ENCODE results near the gene ADAR. TPM values are rescaled to one million over a fixed set of nuclear protein-coding genes. Genes with fewer than 3 reads are reported as not detected.
A peak's percentile ranks its signal among the peaks of the same experiment; 100 is the strongest.

Gene ADAR
- total RNA-seq, 1 donor from 2014 or later: 121 TPM

DNA sequence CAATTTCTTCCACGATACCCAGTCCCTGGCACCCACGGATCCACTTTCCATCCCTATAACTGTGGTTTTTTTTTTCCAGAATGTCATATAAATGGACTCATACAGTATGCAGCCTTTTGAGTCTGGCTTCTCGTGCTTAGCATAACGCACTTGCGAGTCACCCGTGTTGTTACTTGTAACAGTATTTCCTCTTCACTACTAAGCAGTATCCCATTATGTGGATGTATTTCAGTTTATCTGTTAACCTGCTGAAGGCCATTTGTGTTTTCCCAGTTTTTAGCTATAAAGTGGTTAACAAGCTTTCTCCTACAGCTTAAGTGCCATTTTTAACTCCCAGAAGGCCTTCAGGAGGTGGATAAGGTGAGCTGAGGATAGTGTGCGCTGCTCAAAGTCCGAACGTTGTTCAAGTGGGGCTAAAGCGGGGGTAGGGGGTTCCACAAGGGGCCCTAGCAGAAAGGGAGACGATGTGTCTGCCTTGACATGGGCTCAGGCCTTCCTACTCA, 829 bp downstream of the ADAR start:
- peak overlapping the region; percentile 53 for H3K4me3 ChIP-seq (ENCODE audit: low read depth, low read length)
- no peaks in the 10 kb centered on the region for H3K27me3 ChIP-seq (ENCODE audit: control insufficient read depth, insufficient read depth, low read length)
- TF ChIP-seq, protein P1, sequence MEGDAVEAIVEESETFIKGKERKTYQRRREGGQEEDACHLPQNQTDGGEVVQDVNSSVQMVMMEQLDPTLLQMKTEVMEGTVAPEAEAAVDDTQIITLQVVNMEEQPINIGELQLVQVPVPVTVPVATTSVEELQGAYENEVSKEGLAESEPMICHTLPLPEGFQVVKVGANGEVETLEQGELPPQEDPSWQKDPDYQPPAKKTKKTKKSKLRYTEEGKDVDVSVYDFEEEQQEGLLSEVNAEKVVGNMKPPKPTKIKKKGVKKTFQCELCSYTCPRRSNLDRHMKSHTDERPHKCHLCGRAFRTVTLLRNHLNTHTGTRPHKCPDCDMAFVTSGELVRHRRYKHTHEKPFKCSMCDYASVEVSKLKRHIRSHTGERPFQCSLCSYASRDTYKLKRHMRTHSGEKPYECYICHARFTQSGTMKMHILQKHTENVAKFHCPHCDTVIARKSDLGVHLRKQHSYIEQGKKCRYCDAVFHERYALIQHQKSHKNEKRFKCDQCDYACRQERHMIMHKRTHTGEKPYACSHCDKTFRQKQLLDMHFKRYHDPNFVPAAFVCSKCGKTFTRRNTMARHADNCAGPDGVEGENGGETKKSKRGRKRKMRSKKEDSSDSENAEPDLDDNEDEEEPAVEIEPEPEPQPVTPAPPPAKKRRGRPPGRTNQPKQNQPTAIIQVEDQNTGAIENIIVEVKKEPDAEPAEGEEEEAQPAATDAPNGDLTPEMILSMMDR (IDR thresholded peaks at IDR 0.05; ENCODE audit: insufficient read depth, low read length, poor library complexity, severe bottlenecking): no peak
- no peak for DNase-seq (ENCODE audit: low read depth)
- no peaks in the 10 kb centered on the region for H3K36me3 ChIP-seq (ENCODE audit: control insufficient read depth, insufficient read depth, low read length)

DNA sequence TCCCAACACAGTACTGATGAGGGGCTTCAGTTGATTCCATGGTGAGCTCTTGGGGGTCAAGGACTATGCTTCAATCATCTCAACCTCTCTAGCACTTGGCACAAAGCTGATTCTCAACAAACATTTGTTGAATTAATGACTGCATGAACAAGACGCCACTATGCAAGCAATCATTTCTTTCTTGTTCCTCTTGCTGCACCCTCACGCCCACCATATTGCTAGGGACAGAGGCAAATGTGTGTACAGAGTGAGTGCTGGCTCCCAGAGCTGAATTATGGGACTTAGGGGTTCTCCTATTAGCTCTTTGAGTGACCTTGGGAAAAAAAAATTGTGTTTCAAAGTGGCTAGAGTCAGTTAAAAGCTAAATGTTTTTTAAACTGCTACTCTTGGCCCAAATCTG, 2.5 kb downstream of the ADAR start:
- no peak overlapping the region for H3K4me3 ChIP-seq (ENCODE audit: low read depth, low read length)
- peaks cover 4% of the 10 kb centered on the region for H3K36me3 ChIP-seq (ENCODE audit: control insufficient read depth, insufficient read depth, low read length)
- H3K27me3 ChIP-seq (ENCODE audit: control insufficient read depth, insufficient read depth, low read length): no peaks in the 10 kb centered on the region
- TF ChIP-seq, protein P1 (IDR thresholded peaks at IDR 0.05; ENCODE audit: insufficient read depth, low read length, poor library complexity, severe bottlenecking): no peak
- no peak for DNase-seq (ENCODE audit: low read depth)

DNA sequence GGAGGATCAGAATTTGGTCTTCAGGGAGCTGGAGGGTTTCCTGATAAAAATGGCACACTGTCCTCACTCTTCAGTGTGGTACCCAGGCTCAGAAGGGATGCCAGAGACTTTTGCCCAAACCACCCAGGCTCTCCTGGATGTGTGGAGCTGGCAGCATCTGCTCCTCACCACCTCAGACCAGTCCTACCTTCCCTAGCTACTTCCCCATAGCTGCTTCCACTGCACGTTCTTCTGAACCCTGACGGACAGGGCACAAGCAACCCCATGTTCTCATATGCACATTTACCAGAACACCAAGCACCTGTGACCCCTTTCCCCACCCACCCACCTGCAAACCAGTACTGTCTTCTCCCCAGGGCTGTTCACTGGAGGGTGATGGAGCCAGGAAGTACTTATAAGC, 4.7 kb downstream of the ADAR start:
- H3K27me3 ChIP-seq (ENCODE audit: control insufficient read depth, insufficient read depth, low read length): no peaks in the 10 kb centered on the region
- peaks cover 4% of the 10 kb centered on the region for H3K36me3 ChIP-seq (ENCODE audit: control insufficient read depth, insufficient read depth, low read length)
- TF ChIP-seq, protein P1 (IDR thresholded peaks at IDR 0.05; ENCODE audit: insufficient read depth, low read length, poor library complexity, severe bottlenecking): no peak
- H3K4me3 ChIP-seq (ENCODE audit: low read depth, low read length): no peak overlapping the region
- no peak for DNase-seq (ENCODE audit: low read depth)

DNA sequence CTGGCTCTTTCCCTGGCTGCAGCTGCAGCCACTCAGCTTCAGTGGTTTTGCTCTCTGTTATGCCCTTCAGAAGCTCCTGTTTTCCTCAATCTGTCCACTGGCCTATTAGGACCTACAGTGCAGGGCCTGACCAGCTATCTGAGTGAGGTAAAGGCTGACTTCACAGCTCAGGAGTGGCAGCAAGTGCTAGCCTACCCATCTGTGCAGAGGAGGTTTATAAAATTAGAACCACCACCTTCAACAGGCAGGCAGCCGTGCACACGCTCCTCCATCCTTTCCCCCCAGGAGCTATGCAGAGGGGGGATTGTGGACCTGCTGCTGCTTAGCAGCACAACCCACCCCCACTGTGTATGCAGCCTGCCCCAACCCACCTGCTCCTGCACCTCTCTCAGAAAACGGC, 8.3 kb downstream of the ADAR start:
- Histone ChIP-seq H3K27me3 (ENCODE audit: control insufficient read depth, insufficient read depth, low read length) (no peaks in the 10 kb centered on the region), H3K36me3 (ENCODE audit: control insufficient read depth, insufficient read depth, low read length) (peaks cover 8% of the 10 kb centered on the region), H3K4me3 (ENCODE audit: low read depth, low read length) (no peak overlapping the region)
- DNase-seq (ENCODE audit: low read depth): no peak
- TF ChIP-seq, protein P1 (IDR thresholded peaks at IDR 0.05; ENCODE audit: insufficient read depth, low read length, poor library complexity, severe bottlenecking): no peak

DNA sequence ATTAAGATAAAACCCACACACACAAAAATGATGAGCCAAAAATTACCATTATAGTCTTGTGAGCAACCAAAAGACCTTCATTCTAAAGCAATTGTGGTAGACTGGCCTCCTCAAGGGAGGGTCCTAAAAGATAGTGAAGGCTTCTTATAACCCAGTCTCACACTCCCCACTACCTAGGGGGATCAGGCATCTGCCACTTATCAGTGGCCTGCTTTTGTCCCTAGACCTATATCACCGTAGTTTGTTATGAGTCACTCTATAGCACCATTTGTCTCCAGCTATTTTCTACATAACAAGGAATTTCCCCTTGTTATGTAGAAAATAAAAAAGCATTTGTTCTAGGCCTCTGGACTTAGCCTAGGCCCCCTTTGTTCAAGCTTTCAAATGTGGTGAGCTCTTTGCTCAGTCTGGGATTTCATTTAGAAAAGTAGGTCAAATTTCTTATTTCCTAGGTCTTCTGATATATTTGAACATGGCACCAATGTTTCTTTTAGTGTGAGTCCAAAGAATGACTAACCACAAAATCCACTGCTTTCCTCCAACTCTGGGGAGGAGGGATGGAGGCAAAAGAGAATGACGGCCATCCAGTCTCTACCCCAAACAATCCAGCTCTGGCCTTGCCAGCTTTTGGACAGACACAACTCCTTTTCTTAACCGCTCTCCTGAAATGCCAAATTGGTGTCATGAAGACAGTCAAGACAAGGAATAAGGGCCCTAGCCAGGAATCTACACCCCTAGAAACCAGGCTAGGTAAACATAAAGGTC, 8.9 kb downstream of the ADAR start:
- TF ChIP-seq, protein P1 (IDR thresholded peaks at IDR 0.05; ENCODE audit: insufficient read depth, low read length, poor library complexity, severe bottlenecking): no peak
- DNase-seq (ENCODE audit: low read depth): no peak
- H3K4me3 ChIP-seq (ENCODE audit: low read depth, low read length): no peak overlapping the region
- no peaks in the 10 kb centered on the region for H3K27me3 ChIP-seq (ENCODE audit: control insufficient read depth, insufficient read depth, low read length)
- peaks cover 8% of the 10 kb centered on the region for H3K36me3 ChIP-seq (ENCODE audit: control insufficient read depth, insufficient read depth, low read length)

DNA sequence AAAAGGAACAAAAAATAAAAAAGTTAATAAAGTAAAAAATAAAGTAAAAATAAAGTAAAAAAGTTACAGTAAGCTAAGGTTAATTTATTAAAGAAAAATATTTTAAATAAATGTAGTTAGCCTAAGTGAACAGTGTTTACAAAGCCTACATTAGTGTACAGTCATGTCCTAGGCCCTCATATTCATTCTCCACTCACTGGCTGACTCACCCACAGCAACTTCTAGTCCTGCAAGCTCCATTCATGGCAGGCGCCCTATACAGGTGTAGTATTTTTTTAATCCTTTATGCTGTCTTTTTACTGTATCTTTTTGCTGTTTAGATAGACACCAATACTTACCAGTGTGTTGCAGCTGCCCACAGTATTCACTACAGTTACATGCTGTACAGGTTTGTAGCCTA, 12.4 kb downstream of the ADAR start:
- H3K36me3 ChIP-seq (ENCODE audit: control insufficient read depth, insufficient read depth, low read length): peaks cover 4% of the 10 kb centered on the region
- DNase-seq (ENCODE audit: low read depth): no peak
- no peak overlapping the region for H3K4me3 ChIP-seq (ENCODE audit: low read depth, low read length)
- no peaks in the 10 kb centered on the region for H3K27me3 ChIP-seq (ENCODE audit: control insufficient read depth, insufficient read depth, low read length)
- TF ChIP-seq, protein P1 (IDR thresholded peaks at IDR 0.05; ENCODE audit: insufficient read depth, low read length, poor library complexity, severe bottlenecking): no peak

All from kidney epithelial cell (primary cell).